H9 (cell line): ENCODE results near the gene TMC1. TPM values are rescaled to one million over a fixed set of nuclear protein-coding genes. Genes with fewer than 3 reads are reported as not detected.

ENCODE experiments used
- DNase-seq: peaks from one replicate; pipeline ENCODE4 v3.0.0-alpha.2; 2017
- H2AFZ ChIP-seq: one replicate; pipeline ENCODE4 v1.6.1; 2013; ENCODE audit warnings: mild to moderate bottlenecking, low read length, control low read depth, moderate library complexity
- H2AK5ac ChIP-seq: 2 replicates; pipeline ENCODE4 v1.6.1; 2013; ENCODE audit warnings: low read length, control low read depth, mixed read lengths; ENCODE audit not compliant: insufficient read length
- H2BK120ac ChIP-seq: one replicate; pipeline ENCODE4 v1.6.1; 2013; ENCODE audit warnings: low read depth, mild to moderate bottlenecking, low read length, control low read depth, inconsistent platforms; ENCODE audit not compliant: poor library complexity, severe bottlenecking
- H2BK12ac ChIP-seq: 2 replicates; pipeline ENCODE4 v1.6.1; 2013; ENCODE audit warnings: low read length, control low read depth, mixed read lengths, low read depth; ENCODE audit not compliant: insufficient read length
- H2BK15ac ChIP-seq: 2 replicates; pipeline ENCODE4 v1.6.1; 2013; ENCODE audit warnings: low read depth, low read length, control low read depth
- H2BK20ac ChIP-seq: one replicate; pipeline ENCODE4 v1.6.1; 2013; ENCODE audit warnings: low read depth, mild to moderate bottlenecking, low read length, control low read depth, inconsistent platforms; ENCODE audit not compliant: poor library complexity, severe bottlenecking
- H2BK5ac ChIP-seq: 2 replicates; pipeline ENCODE4 v1.6.1; 2013; ENCODE audit warnings: low read length, control low read depth, mixed read lengths; ENCODE audit not compliant: insufficient read length
- H3K14ac ChIP-seq: 2 replicates; pipeline ENCODE4 v1.6.1; 2013; ENCODE audit warnings: low read length, control low read depth; ENCODE audit not compliant: insufficient read depth
- H3K18ac ChIP-seq: 2 replicates; pipeline ENCODE4 v1.6.1; 2013; ENCODE audit warnings: low read depth, mild to moderate bottlenecking, mixed read lengths, low read length, control low read depth; ENCODE audit not compliant: insufficient read length
- H3K23ac ChIP-seq: 2 replicates; pipeline ENCODE4 v1.6.1; 2013; ENCODE audit warnings: low read length, control low read depth, mixed read lengths, low read depth; ENCODE audit not compliant: insufficient read length
- H3K23me2 ChIP-seq: 2 replicates; pipeline ENCODE4 v1.6.1; 2013; ENCODE audit warnings: low read depth, mild to moderate bottlenecking, mixed read lengths, low read length, control low read depth; ENCODE audit not compliant: insufficient read length, poor library complexity, severe bottlenecking
- H3K27ac ChIP-seq: 2 replicates; pipeline ENCODE4 v1.5.1; 2013; ENCODE audit warnings: low read length, control low read depth, mixed read lengths, low read depth; ENCODE audit not compliant: insufficient read length
- H3K27me3 ChIP-seq: 2 replicates; pipeline ENCODE4 v1.6.1; 2013; ENCODE audit warnings: low read length, control low read depth, inconsistent platforms; ENCODE audit not compliant: insufficient read depth
- H3K4ac ChIP-seq: 2 replicates; pipeline ENCODE4 v1.6.1; 2013; ENCODE audit warnings: low read depth, mild to moderate bottlenecking, control low read depth, inconsistent platforms, low read length, moderate library complexity
- H3K4me1 ChIP-seq: 2 replicates; pipeline ENCODE4 v1.6.1; 2013; ENCODE audit warnings: low read length, control low read depth, inconsistent platforms; ENCODE audit not compliant: insufficient read depth
- H3K4me2 ChIP-seq: 2 replicates; pipeline ENCODE4 v1.6.1; 2013; ENCODE audit warnings: low read length, control low read depth, mixed read lengths; ENCODE audit not compliant: insufficient read length, insufficient read depth
- H3K56ac ChIP-seq: 2 replicates; pipeline ENCODE4 v1.6.1; 2013; ENCODE audit warnings: low read depth, mild to moderate bottlenecking, mixed read lengths, low read length, control low read depth; ENCODE audit not compliant: insufficient read length
- H3K79me1 ChIP-seq: 2 replicates; pipeline ENCODE4 v1.6.1; 2013; ENCODE audit warnings: low read depth, mild to moderate bottlenecking, moderate library complexity, low read length, control low read depth, inconsistent platforms; ENCODE audit not compliant: insufficient read depth, poor library complexity, severe bottlenecking
- H3K79me2 ChIP-seq: 2 replicates; pipeline ENCODE4 v1.6.1; 2013; ENCODE audit warnings: low read length, control low read depth, inconsistent platforms; ENCODE audit not compliant: insufficient read depth
- H3K9ac ChIP-seq: 2 replicates; pipeline ENCODE4 v1.6.1; 2013; ENCODE audit warnings: low read length, control low read depth, mixed read lengths; ENCODE audit not compliant: insufficient read length; ENCODE audit errors: extremely low read depth
- H3K9me3 ChIP-seq: one replicate; pipeline ENCODE4 v1.6.1; 2013; ENCODE audit warnings: low read depth, low read length, inconsistent platforms; ENCODE audit not compliant: control insufficient read depth
- H3T11ph ChIP-seq: one replicate; pipeline ENCODE4 v1.6.1; 2013; ENCODE audit warnings: mild to moderate bottlenecking, low read length, control low read depth, inconsistent platforms
- H4K20me1 ChIP-seq: one replicate; pipeline ENCODE4 v1.6.1; 2013; ENCODE audit not compliant: control insufficient read depth, insufficient read length, insufficient read depth
- H4K5ac ChIP-seq: 2 replicates; pipeline ENCODE4 v1.6.1; 2013; ENCODE audit warnings: low read depth, mild to moderate bottlenecking, mixed read lengths, low read length, control low read depth; ENCODE audit not compliant: insufficient read length
- H4K8ac ChIP-seq: replicated peaks from 2 replicates; pipeline ENCODE4 v1.6.1; 2013; ENCODE audit warnings: low read length, control low read depth, mixed read lengths, low read depth; ENCODE audit not compliant: insufficient read length
- H4K91ac ChIP-seq: 2 replicates; pipeline ENCODE4 v1.6.1; 2013; ENCODE audit warnings: low read depth, mild to moderate bottlenecking, moderate library complexity, mixed read lengths, low read length, control low read depth; ENCODE audit not compliant: insufficient read length
- H3K27ac Mint-ChIP-seq, 3 experiments: 2 replicates in 2 of 3; 3 replicates in 1 of 3; pipeline ENCODE4 v1.8.0; 2020 to 2021; ENCODE audit warnings: mixed read lengths in 3 of 3, mild to moderate bottlenecking in 1 of 3, moderate library complexity in 1 of 3
- H3K27me3 Mint-ChIP-seq: 2 replicates; pipeline ENCODE4 v1.8.0; 2021; ENCODE audit warnings: low read depth, mild to moderate bottlenecking, moderate library complexity, mixed read lengths
- H3K36me3 Mint-ChIP-seq, 3 experiments: 2 replicates in 2 of 3; 3 replicates in 1 of 3; pipeline ENCODE4 v1.8.0; 2020 to 2021; ENCODE audit warnings: low read depth in 3 of 3, mixed read lengths in 3 of 3; ENCODE audit not compliant: insufficient read depth in 1 of 3
- H3K4me1 Mint-ChIP-seq, 2 experiments: 2 replicates each; pipeline ENCODE4 v1.8.0; 2020; ENCODE audit warnings: mixed read lengths in 2 of 2
- H3K4me3 Mint-ChIP-seq, 2 experiments: 2 replicates in 1 of 2; 3 replicates in 1 of 2; pipeline ENCODE4 v1.8.0; 2020 to 2021; ENCODE audit warnings: mild to moderate bottlenecking in 2 of 2, mixed read lengths in 2 of 2, moderate library complexity in 1 of 2
- H3K9me3 Mint-ChIP-seq, 2 experiments: 2 replicates in 1 of 2; 3 replicates in 1 of 2; pipeline ENCODE4 v1.8.0; 2020; ENCODE audit warnings: mild to moderate bottlenecking in 2 of 2, mixed read lengths in 2 of 2, moderate library complexity in 1 of 2
- WGBS: extraction: QIAGEN DNeasy Blood & Tissue Kit; methylation state at CpG from one replicate; pipeline ENCODE4 v1.1.7; 2013; ENCODE audit warnings: missing lambda C conversion rate, low lambda C conversion rate, mixed read lengths; ENCODE audit not compliant: insufficient read length; ENCODE audit errors: extremely low coverage; 5-methylcytosine and 5-hydroxymethylcytosine counted together
- total RNA-seq: library from RNA; stranded (reverse); gene quantifications from 2 replicates; pipeline ENCODE4 v1.2.1, GENCODE V29; 2021
- TF ChIP-seq, protein P1 (sequence below): fragments of 200-600 bp; sonication (generic); conservative IDR thresholded peaks from 3 replicates; pipeline ENCODE4 v1.8.0; 2021; ENCODE audit warnings: antibody characterized with exemption, mild to moderate bottlenecking

TMC1 gene
- total RNA-seq, 1 experiment from 2014 or later = 2.4 TPM

GRCh38 chr9:72657023-72657422 is 135.6 kb downstream of the TMC1 start:
- H3K9ac ChIP-seq = no peak overlapping the region
- no peak overlapping the region for H3K4ac ChIP-seq
- no peak overlapping the region for H3K14ac ChIP-seq
- H3T11ph ChIP-seq = no peak overlapping the region
- no peak overlapping the region for H3K56ac ChIP-seq
- H2BK15ac ChIP-seq = no peak overlapping the region
- no peak overlapping the region for H4K8ac ChIP-seq
- H2BK120ac ChIP-seq = no peak overlapping the region
- Mint-ChIP-seq H3K36me3 (no peaks in the 10 kb centered on the region; a peak in 1 of 7 replicates), H3K9me3 (no peaks in the 10 kb centered on the region; a peak in 1 of 5 replicates), H3K4me1 (peaks cover 15 to 16% of the 10 kb centered on the region in 2 experiments), H3K27me3 (no peaks in the 10 kb centered on the region), H3K27ac (no peak overlapping the region; a peak in 1 of 7 replicates), H3K4me3 (no peak overlapping the region)
- no CpG with 5 or more reads among the region's 2 CpGs for WGBS
- H3K4me1 ChIP-seq = no peaks in the 10 kb centered on the region
- H3K27ac ChIP-seq = no peak overlapping the region
- no peak overlapping the region for H2AK5ac ChIP-seq
- no peak overlapping the region for H3K23ac ChIP-seq
- no peaks in the 10 kb centered on the region for H3K79me1 ChIP-seq
- no peak overlapping the region for H4K91ac ChIP-seq
- H4K20me1 ChIP-seq = no peaks in the 10 kb centered on the region
- H2BK5ac ChIP-seq = no peak overlapping the region
- no peak for DNase-seq
- H3K79me2 ChIP-seq = no peaks in the 10 kb centered on the region
- H2BK12ac ChIP-seq = no peak overlapping the region
- H3K9me3 ChIP-seq = no peaks in the 10 kb centered on the region
- peak overlapping the region; percentile 32 for H2AFZ ChIP-seq
- H2BK20ac ChIP-seq = peak overlapping the region; percentile 45
- no peaks in the 10 kb centered on the region for H3K23me2 ChIP-seq
- H3K4me2 ChIP-seq = no peak overlapping the region
- TF ChIP-seq, protein P1, sequence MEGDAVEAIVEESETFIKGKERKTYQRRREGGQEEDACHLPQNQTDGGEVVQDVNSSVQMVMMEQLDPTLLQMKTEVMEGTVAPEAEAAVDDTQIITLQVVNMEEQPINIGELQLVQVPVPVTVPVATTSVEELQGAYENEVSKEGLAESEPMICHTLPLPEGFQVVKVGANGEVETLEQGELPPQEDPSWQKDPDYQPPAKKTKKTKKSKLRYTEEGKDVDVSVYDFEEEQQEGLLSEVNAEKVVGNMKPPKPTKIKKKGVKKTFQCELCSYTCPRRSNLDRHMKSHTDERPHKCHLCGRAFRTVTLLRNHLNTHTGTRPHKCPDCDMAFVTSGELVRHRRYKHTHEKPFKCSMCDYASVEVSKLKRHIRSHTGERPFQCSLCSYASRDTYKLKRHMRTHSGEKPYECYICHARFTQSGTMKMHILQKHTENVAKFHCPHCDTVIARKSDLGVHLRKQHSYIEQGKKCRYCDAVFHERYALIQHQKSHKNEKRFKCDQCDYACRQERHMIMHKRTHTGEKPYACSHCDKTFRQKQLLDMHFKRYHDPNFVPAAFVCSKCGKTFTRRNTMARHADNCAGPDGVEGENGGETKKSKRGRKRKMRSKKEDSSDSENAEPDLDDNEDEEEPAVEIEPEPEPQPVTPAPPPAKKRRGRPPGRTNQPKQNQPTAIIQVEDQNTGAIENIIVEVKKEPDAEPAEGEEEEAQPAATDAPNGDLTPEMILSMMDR = no peak
- no peak overlapping the region for H4K5ac ChIP-seq
- no peaks in the 10 kb centered on the region for H3K27me3 ChIP-seq
- no peak overlapping the region for H3K18ac ChIP-seq
